B cell (primary cell): Measurements from ENCODE around the gene FRMD7.

Source experiments
- EZH2 ChIP-seq: IDR thresholded peaks from 2 replicates; pipeline ENCODE4 v1.6.1; 2012; ENCODE audit warnings: borderline replicate concordance, low read depth, mild to moderate bottlenecking, moderate library complexity, low read length; ENCODE audit not compliant: insufficient read depth, poor library complexity, severe bottlenecking
- TF ChIP-seq, protein P1 (sequence below): fragments of 200-600 bp; IDR thresholded peaks from one replicate; pipeline ENCODE4 v1.8.0; 2022; ENCODE audit warnings: antibody characterized with exemption, mild to moderate bottlenecking

DNA sequence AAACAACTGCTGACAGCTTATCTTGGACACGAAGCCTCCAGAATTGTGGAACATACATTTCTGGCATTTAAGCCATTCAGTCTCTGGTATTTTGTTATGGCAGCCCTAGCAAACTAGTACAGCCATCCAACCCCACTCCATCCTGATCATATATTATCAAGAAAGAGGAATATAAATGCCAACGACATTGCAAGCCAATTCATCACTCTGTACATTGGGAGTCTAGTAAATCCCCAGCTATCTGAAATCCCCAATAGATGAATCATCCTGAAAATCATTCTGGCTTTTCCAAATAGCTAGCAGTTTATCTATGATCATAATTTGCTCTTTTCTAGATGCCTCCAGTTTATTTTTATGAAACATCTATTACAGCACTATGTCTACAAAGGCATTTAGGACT, 41.1 kb downstream of the FRMD7 start:
- TF ChIP-seq, protein P1, sequence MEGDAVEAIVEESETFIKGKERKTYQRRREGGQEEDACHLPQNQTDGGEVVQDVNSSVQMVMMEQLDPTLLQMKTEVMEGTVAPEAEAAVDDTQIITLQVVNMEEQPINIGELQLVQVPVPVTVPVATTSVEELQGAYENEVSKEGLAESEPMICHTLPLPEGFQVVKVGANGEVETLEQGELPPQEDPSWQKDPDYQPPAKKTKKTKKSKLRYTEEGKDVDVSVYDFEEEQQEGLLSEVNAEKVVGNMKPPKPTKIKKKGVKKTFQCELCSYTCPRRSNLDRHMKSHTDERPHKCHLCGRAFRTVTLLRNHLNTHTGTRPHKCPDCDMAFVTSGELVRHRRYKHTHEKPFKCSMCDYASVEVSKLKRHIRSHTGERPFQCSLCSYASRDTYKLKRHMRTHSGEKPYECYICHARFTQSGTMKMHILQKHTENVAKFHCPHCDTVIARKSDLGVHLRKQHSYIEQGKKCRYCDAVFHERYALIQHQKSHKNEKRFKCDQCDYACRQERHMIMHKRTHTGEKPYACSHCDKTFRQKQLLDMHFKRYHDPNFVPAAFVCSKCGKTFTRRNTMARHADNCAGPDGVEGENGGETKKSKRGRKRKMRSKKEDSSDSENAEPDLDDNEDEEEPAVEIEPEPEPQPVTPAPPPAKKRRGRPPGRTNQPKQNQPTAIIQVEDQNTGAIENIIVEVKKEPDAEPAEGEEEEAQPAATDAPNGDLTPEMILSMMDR, result no peak
- no peak for TF ChIP-seq EZH2
